CD4-positive, alpha-beta T cell (primary cell): ENCODE data around the gene BECN2. TPM values are rescaled to one million over a fixed set of nuclear protein-coding genes. Genes with fewer than 3 reads are reported as not detected.

ENCODE experiments used
- ATAC-seq: fragments of 200-7000 bp; cut with Tn5 transposase; one replicate; pipeline ENCODE4 v1.10.0; 2022; ENCODE audit warnings: mild to moderate bottlenecking; ENCODE audit not compliant: poor library complexity
- CTCF ChIA-PET: fragments of 350-600 bp; sonication (Branson Sonifier 250); formaldehyde crosslinking; loops from one replicate; lab custom pipeline; 2021; ENCODE audit warnings: antibody characterized with exemption, inconsistent platforms; lab: Charles Lee
- POLR2A ChIA-PET: fragments of 350-600 bp; sonication (Branson Sonifier 250); formaldehyde crosslinking; loops from one replicate; lab custom pipeline; 2021; ENCODE audit warnings: antibody characterized with exemption, inconsistent platforms; lab: Charles Lee
- DNase-seq, 14 experiments: peaks; one replicate each; pipeline ENCODE4 v3.0.0-alpha.2; 2013 to 2020; ENCODE audit warnings: mixed read lengths in 2 of 14
- H3K27ac ChIP-seq, 2 donors: one replicate each; pipeline versions ENCODE4 v1.5.1 to v1.7.0; 2013; ENCODE audit warnings: low read length in 2 of 2, low read depth in 1 of 2, mild to moderate bottlenecking in 1 of 2
- H3K27me3 ChIP-seq, 2 experiments: 1 replicate in 1 of 2; 2 replicates in 1 of 2; pipeline versions ENCODE4 v1.6.1 to v1.7.0; 2013; ENCODE audit warnings: low read length in 2 of 2, control low read depth in 1 of 2, mild to moderate bottlenecking in 1 of 2, moderate library complexity in 1 of 2; ENCODE audit not compliant: insufficient read depth in 2 of 2, control insufficient read depth in 1 of 2
- H3K36me3 ChIP-seq: one replicate; pipeline ENCODE4 v1.6.1; 2013; ENCODE audit warnings: low read length, control low read depth; ENCODE audit not compliant: insufficient read depth
- H3K4me1 ChIP-seq: one replicate; pipeline ENCODE4 v1.6.1; 2013; ENCODE audit warnings: low read length, control low read depth; ENCODE audit not compliant: insufficient read depth
- H3K4me3 ChIP-seq: one replicate; pipeline ENCODE4 v1.5.1; 2013; ENCODE audit warnings: mild to moderate bottlenecking, low read length, moderate library complexity
- H3K9me3 ChIP-seq, 2 experiments: 1 replicate in 1 of 2; 2 replicates in 1 of 2; pipeline versions ENCODE4 v1.6.1 to v1.7.0; 2013; ENCODE audit warnings: low read length in 2 of 2, mild to moderate bottlenecking in 2 of 2, control low read depth in 1 of 2, moderate library complexity in 1 of 2; ENCODE audit not compliant: control insufficient read depth in 1 of 2, insufficient read depth in 1 of 2
- H3K27ac Mint-ChIP-seq: one replicate; pipeline ENCODE4 v1.8.0; 2020; ENCODE audit warnings: mixed read lengths
- H3K27me3 Mint-ChIP-seq: one replicate; pipeline ENCODE4 v1.8.0; 2021; ENCODE audit warnings: mixed read lengths
- H3K36me3 Mint-ChIP-seq: one replicate; pipeline ENCODE4 v1.8.0; 2021; ENCODE audit warnings: low read depth, mixed read lengths
- H3K4me1 Mint-ChIP-seq: one replicate; pipeline ENCODE4 v1.8.0; 2021; ENCODE audit warnings: low read depth, mixed read lengths
- H3K4me3 Mint-ChIP-seq: one replicate; pipeline ENCODE4 v1.8.0; 2020; ENCODE audit warnings: mild to moderate bottlenecking, mixed read lengths
- H3K9me3 Mint-ChIP-seq: one replicate; pipeline ENCODE4 v1.8.0; 2020; ENCODE audit warnings: mixed read lengths
- CTCF ChIP-seq: fragments of 200-600 bp; IDR thresholded peaks from one replicate; pipeline ENCODE4 v1.8.0; 2022; ENCODE audit warnings: antibody characterized with exemption, mild to moderate bottlenecking
- intact Hi-C, 2 experiments: fragments of 100-400 bp; cut with DNase I in 1 of 2; cut with micrococcal nuclease in 1 of 2; formaldehyde crosslinking; loops; one replicate each; pipeline versions ENCODE4 v1.15.1 to v1.9.0; 2023 to 2025; cut with DNase I, micrococcal nuclease
- total RNA-seq, 174 experiments: library from RNA in 2 of 174; stranded (reverse) in 2 of 174; gene quantifications; one replicate each; pipeline ENCODE4 v1.2.3 and lab custom pipeline; 2021 to 2026

BECN2 gene
- total RNA-seq, 2 experiments from 2014 or later: not detected

- ChIA-PET POLR2A (no interaction called here), CTCF (no interaction called here)
- no peak overlapping the region for H3K27ac Mint-ChIP-seq
- Histone ChIP-seq H3K4me3 (no peak overlapping the region), H3K36me3 (no peaks in the 10 kb centered on the region), H3K27me3 (no peaks in the 10 kb centered on the region), H3K9me3 (no peaks in the 10 kb centered on the region), H3K27ac (no peak overlapping the region), H3K4me1 (no peaks in the 10 kb centered on the region)
- no peaks in the 10 kb centered on the region for H3K4me1 Mint-ChIP-seq
- H3K27me3 Mint-ChIP-seq: no peaks in the 10 kb centered on the region
- no peaks in the 10 kb centered on the region for H3K9me3 Mint-ChIP-seq
- no peak for ATAC-seq
- no peak for TF ChIP-seq CTCF
- H3K36me3 Mint-ChIP-seq: no peaks in the 10 kb centered on the region
- DNase-seq: no peak
- H3K4me3 Mint-ChIP-seq: no peak overlapping the region
- intact Hi-C loops: no loop called here
These were observed 30.2 kb upstream of the BECN2 start for GRCh38 chr1:241927321-241927720.

DNA sequence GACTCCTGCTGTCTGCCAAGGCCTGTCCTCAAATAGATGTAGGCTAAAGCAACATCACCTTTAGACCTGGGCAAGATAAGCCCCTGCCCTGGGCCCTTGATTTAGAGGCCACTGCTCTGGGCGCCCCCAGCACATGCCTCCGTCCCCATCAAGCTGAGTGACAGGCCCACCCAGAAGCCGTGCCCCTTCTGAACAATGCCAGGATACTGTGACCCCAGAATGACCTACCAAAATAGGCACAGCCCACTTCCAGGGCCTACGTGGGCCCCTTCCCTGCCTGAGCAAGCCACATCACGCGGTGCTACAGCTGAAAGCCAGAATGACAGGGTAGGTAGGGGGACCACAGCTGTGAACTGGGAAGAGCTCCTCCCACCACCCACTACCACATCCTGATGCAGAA is 24.7 kb upstream of the BECN2 start:
- CTCF ChIA-PET: no interaction called here
- Histone ChIP-seq H3K36me3 (no peaks in the 10 kb centered on the region), H3K27me3 (no peaks in the 10 kb centered on the region), H3K27ac (no peak overlapping the region), H3K4me3 (no peak overlapping the region), H3K9me3 (no peaks in the 10 kb centered on the region), H3K4me1 (no peaks in the 10 kb centered on the region)
- POLR2A ChIA-PET: no interaction called here
- no peak for TF ChIP-seq CTCF
- intact Hi-C loops: no loop called here
- no peak overlapping the region for H3K27ac Mint-ChIP-seq
- no peaks in the 10 kb centered on the region for H3K9me3 Mint-ChIP-seq
- DNase-seq (no peak), ATAC-seq (no peak)
- no peaks in the 10 kb centered on the region for H3K27me3 Mint-ChIP-seq
- H3K4me3 Mint-ChIP-seq: no peak overlapping the region
- H3K36me3 Mint-ChIP-seq: no peaks in the 10 kb centered on the region
- no peaks in the 10 kb centered on the region for H3K4me1 Mint-ChIP-seq

- no peaks in the 10 kb centered on the region for H3K4me1 Mint-ChIP-seq
- H3K36me3 Mint-ChIP-seq: no peaks in the 10 kb centered on the region
These were observed 23.2 kb upstream of the BECN2 start for GRCh38 chr1:241934201-241934848.

More at GRCh38 chr1:241934201-241934848, 23.2 kb upstream of the BECN2 start:
- Histone ChIP-seq H3K4me3 (no peak overlapping the region), H3K27ac (no peak overlapping the region), H3K27me3 (no peaks in the 10 kb centered on the region), H3K4me1 (no peaks in the 10 kb centered on the region), H3K36me3 (no peaks in the 10 kb centered on the region), H3K9me3 (peaks cover 0 to 4% of the 10 kb centered on the region in 2 experiments)
- H3K27me3 Mint-ChIP-seq: no peaks in the 10 kb centered on the region
- peaks cover 3% of the 10 kb centered on the region for H3K9me3 Mint-ChIP-seq
- no peak overlapping the region for H3K27ac Mint-ChIP-seq
- no peak overlapping the region for H3K4me3 Mint-ChIP-seq
- intact Hi-C loops: no loop called here
- ChIA-PET POLR2A (no interaction called here), CTCF (no interaction called here)
- no peak for TF ChIP-seq CTCF
- ATAC-seq: no peak
- DNase-seq: no peak
